K562 (cell line): ENCODE data around the gene MOB3C. TPM values are rescaled to one million over a fixed set of nuclear protein-coding genes. Genes with fewer than 3 reads are reported as not detected.
A peak's percentile ranks its signal among the peaks of the same experiment; 100 is the strongest.

Experiments used
- CBX2 ChIP-seq: fragments of 200-600 bp; sonication (generic); IDR thresholded peaks from one replicate; pipeline ENCODE4 v1.6.1; 2012; ENCODE audit warnings: mild to moderate bottlenecking, low read length, inconsistent platforms; ENCODE audit not compliant: insufficient read depth, poor library complexity, severe bottlenecking
- FOXA3 ChIP-seq, 2 experiments: fragments of 450-650 bp in 1 of 2; sonication (generic) in 1 of 2; formaldehyde crosslinking; IDR thresholded peaks in 1 of 2; conservative IDR thresholded peaks in 1 of 2; 2 replicates each; pipeline versions ENCODE4 v1.4.0 to v1.8.0; 2020 to 2022; ENCODE audit warnings: mild to moderate bottlenecking in 2 of 2, missing genetic modification reagents in 1 of 2
- HLTF ChIP-seq: fragments of 450-650 bp; IDR thresholded peaks from 2 replicates; pipeline ENCODE4 v1.6.1; 2016
- KLF16 ChIP-seq: IDR thresholded peaks from 2 replicates; pipeline ENCODE4 v1.6.1; 2016; ENCODE audit warnings: antibody characterized with exemption
- RBM34 ChIP-seq: fragments of 200-400 bp; formaldehyde crosslinking; IDR thresholded peaks from 2 replicates; pipeline ENCODE4 v1.6.1; 2018; ENCODE audit warnings: low read length, borderline replicate concordance; ENCODE audit not compliant: insufficient read depth
- SREBF1 ChIP-seq: fragments of 150-350 bp; IDR thresholded peaks from 2 replicates; pipeline ENCODE4 v1.6.1; 2014; ENCODE audit warnings: antibody characterized with exemption, low read depth, low read length, borderline replicate concordance
- TAF1 ChIP-seq: IDR thresholded peaks from 2 replicates; pipeline ENCODE4 v1.6.1; 2011; ENCODE audit warnings: mild to moderate bottlenecking, low read length, moderate library complexity; ENCODE audit not compliant: insufficient read depth, control insufficient read depth, severe bottlenecking; ENCODE audit errors: extremely low read depth
- TBP ChIP-seq: optimal IDR thresholded peaks from 2 replicates; pipeline ENCODE3; 2011; ENCODE audit warnings: low read depth, low read length, improper control_type of control experiment
- TRIM24 ChIP-seq, 2 experiments: fragments of 450-650 bp; IDR thresholded peaks; 2 replicates each; pipeline ENCODE4 v1.6.1; 2016
- ZBTB8A ChIP-seq: fragments of 450-650 bp; IDR thresholded peaks from 2 replicates; pipeline ENCODE4 v1.6.1; 2018; ENCODE audit warnings: mild to moderate bottlenecking, moderate library complexity; ENCODE audit not compliant: partially characterized antibody
- ZNF133 ChIP-seq: fragments of 250-450 bp; sonication (Bioruptor Pico); IDR thresholded peaks from 2 replicates; pipeline ENCODE4 v1.4.0; 2020; ENCODE audit warnings: mild to moderate bottlenecking
- ZNF584 ChIP-seq: fragments of 200-800 bp; sonication (Bioruptor generic); IDR thresholded peaks from 2 replicates; pipeline ENCODE4 v1.6.1; 2016; ENCODE audit warnings: low read depth, mild to moderate bottlenecking, missing genetic modification characterization, missing compliant biosample characterization
- ZNF696 ChIP-seq: fragments of 250-450 bp; sonication (Bioruptor Pico); conservative IDR thresholded peaks from 2 replicates; pipeline ENCODE4 v1.4.0; 2020; ENCODE audit warnings: mild to moderate bottlenecking, moderate library complexity
- ZNF785 ChIP-seq: fragments of 250-450 bp; sonication (Bioruptor Pico); IDR thresholded peaks from 2 replicates; pipeline ENCODE4 v1.4.0; 2020; ENCODE audit warnings: mild to moderate bottlenecking
- ZNF79 ChIP-seq: fragments of 250-450 bp; sonication (Bioruptor Pico); IDR thresholded peaks from 2 replicates; pipeline ENCODE4 v1.4.0; 2020; ENCODE audit warnings: low read depth, mild to moderate bottlenecking, moderate library complexity
- polyA plus RNA-seq, 8 experiments: library from polyadenylated mRNA; depleted of rRNA in 4 of 8; stranded (reverse) in 5 of 8; unstranded in 3 of 8; fragments of >200 nt; fragmentation: Nextera tagmentation in 2 of 8; fragmentation: Illumina TruSeq in 1 of 8; extraction: Ambion mirVana in 2 of 8; extraction: Trizol in 1 of 8; gene quantifications; 2 replicates each; pipeline versions ENCODE4 v1.2.1 to v1.2.3, GENCODE V29; 2011 to 2014; ENCODE audit warnings: inconsistent platforms in 1 of 8, missing spikeins in 1 of 8
- total RNA-seq, 7 experiments: library from RNA; depleted of rRNA in 6 of 7; stranded (reverse); fragments of >200 nt in 6 of 7; fragmentation: Illumina TruSeq in 2 of 7; extraction: Trizol in 2 of 7; gene quantifications; 2 replicates each; pipeline versions ENCODE4 v1.2.1 to v1.2.3, GENCODE V29; 2011 to 2021; ENCODE audit warnings: low replicate concordance in 1 of 7
- TF ChIP-seq, protein P1 (sequence below): conservative IDR thresholded peaks from 2 replicates; pipeline ENCODE4 v1.6.1; 2011; ENCODE audit warnings: low read depth, mild to moderate bottlenecking, low read length; ENCODE audit not compliant: control insufficient read depth
- TF ChIP-seq, protein P2 (sequence below): sonication (generic); formaldehyde crosslinking; IDR thresholded peaks from 2 replicates; pipeline ENCODE4 v1.4.0; 2020; ENCODE audit warnings: mild to moderate bottlenecking, missing genetic modification reagents
- TF ChIP-seq, protein P3 (sequence below): fragments of 450-650 bp; conservative IDR thresholded peaks from 2 replicates; pipeline ENCODE4 v1.6.1; 2016; ENCODE audit warnings: missing genetic modification characterization, low read depth, mild to moderate bottlenecking, missing compliant biosample characterization, moderate library complexity
- TF ChIP-seq, protein P4 (sequence below), 2 experiments: fragments of 450-650 bp in 1 of 2; IDR thresholded peaks; 2 replicates each; pipeline ENCODE4 v1.6.1; 2011 to 2017; ENCODE audit warnings: low read depth in 2 of 2, antibody characterized with exemption in 1 of 2, borderline replicate concordance in 1 of 2, low read length in 1 of 2, mild to moderate bottlenecking in 1 of 2, mixed read lengths in 1 of 2; ENCODE audit not compliant: control insufficient read depth in 1 of 2

MOB3C gene
- total and polyA plus RNA-seq, 9 of the 15 experiments (the other 6 are each of a cell fraction or from before 2014, with no cell fraction given) = 1.0 to 7.5 (median 3.7) TPM

- TF ChIP-seq TAF1 = peak; percentile 66
- TF ChIP-seq, protein P1, sequence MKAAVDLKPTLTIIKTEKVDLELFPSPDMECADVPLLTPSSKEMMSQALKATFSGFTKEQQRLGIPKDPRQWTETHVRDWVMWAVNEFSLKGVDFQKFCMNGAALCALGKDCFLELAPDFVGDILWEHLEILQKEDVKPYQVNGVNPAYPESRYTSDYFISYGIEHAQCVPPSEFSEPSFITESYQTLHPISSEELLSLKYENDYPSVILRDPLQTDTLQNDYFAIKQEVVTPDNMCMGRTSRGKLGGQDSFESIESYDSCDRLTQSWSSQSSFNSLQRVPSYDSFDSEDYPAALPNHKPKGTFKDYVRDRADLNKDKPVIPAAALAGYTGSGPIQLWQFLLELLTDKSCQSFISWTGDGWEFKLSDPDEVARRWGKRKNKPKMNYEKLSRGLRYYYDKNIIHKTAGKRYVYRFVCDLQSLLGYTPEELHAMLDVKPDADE = no peak
- TF ChIP-seq SREBF1 = no peak
- no peak for TF ChIP-seq CBX2
- no peak for TF ChIP-seq ZNF584 (CRISPR knock-in tag)
- no peak for TF ChIP-seq KLF16
- TF ChIP-seq ZNF133 = 0 out of 2 replicates have a peak, but pooled peaks have one; percentile 40
- TF ChIP-seq, protein P2, sequence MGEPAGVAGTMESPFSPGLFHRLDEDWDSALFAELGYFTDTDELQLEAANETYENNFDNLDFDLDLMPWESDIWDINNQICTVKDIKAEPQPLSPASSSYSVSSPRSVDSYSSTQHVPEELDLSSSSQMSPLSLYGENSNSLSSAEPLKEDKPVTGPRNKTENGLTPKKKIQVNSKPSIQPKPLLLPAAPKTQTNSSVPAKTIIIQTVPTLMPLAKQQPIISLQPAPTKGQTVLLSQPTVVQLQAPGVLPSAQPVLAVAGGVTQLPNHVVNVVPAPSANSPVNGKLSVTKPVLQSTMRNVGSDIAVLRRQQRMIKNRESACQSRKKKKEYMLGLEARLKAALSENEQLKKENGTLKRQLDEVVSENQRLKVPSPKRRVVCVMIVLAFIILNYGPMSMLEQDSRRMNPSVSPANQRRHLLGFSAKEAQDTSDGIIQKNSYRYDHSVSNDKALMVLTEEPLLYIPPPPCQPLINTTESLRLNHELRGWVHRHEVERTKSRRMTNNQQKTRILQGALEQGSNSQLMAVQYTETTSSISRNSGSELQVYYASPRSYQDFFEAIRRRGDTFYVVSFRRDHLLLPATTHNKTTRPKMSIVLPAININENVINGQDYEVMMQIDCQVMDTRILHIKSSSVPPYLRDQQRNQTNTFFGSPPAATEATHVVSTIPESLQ (CRISPR knock-in tag) = no peak
- no peak for TF ChIP-seq FOXA3 (CRISPR knock-in tag; conservative IDR thresholded peaks at IDR 0.05 in 1 of 2, IDR thresholded peaks at IDR 0.05 in 1 of 2)
- peak; percentile 64 for TF ChIP-seq TBP
- TF ChIP-seq RBM34 = no peak
- TF ChIP-seq TRIM24 (IDR thresholded peaks at IDR 0.05) = no peak
- no peak for TF ChIP-seq HLTF
- TF ChIP-seq, protein P3, sequence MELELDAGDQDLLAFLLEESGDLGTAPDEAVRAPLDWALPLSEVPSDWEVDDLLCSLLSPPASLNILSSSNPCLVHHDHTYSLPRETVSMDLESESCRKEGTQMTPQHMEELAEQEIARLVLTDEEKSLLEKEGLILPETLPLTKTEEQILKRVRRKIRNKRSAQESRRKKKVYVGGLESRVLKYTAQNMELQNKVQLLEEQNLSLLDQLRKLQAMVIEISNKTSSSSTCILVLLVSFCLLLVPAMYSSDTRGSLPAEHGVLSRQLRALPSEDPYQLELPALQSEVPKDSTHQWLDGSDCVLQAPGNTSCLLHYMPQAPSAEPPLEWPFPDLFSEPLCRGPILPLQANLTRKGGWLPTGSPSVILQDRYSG = no peak
- TF ChIP-seq ZNF785 (CRISPR knock-in tag) = no peak
- no peak for TF ChIP-seq ZBTB8A
- TF ChIP-seq ZNF79 (CRISPR knock-in tag) = no peak
- TF ChIP-seq ZNF696 = no peak
- TF ChIP-seq, protein P4, sequence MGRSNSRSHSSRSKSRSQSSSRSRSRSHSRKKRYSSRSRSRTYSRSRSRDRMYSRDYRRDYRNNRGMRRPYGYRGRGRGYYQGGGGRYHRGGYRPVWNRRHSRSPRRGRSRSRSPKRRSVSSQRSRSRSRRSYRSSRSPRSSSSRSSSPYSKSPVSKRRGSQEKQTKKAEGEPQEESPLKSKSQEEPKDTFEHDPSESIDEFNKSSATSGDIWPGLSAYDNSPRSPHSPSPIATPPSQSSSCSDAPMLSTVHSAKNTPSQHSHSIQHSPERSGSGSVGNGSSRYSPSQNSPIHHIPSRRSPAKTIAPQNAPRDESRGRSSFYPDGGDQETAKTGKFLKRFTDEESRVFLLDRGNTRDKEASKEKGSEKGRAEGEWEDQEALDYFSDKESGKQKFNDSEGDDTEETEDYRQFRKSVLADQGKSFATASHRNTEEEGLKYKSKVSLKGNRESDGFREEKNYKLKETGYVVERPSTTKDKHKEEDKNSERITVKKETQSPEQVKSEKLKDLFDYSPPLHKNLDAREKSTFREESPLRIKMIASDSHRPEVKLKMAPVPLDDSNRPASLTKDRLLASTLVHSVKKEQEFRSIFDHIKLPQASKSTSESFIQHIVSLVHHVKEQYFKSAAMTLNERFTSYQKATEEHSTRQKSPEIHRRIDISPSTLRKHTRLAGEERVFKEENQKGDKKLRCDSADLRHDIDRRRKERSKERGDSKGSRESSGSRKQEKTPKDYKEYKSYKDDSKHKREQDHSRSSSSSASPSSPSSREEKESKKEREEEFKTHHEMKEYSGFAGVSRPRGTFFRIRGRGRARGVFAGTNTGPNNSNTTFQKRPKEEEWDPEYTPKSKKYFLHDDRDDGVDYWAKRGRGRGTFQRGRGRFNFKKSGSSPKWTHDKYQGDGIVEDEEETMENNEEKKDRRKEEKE (IDR thresholded peaks at IDR 0.05; ENCODE audit: borderline replicate concordance in 1 of 2, control insufficient read depth in 1 of 2, low read depth in 2 of 2, low read length in 1 of 2) = no peak
Observed at GRCh38 chr1:46603858-46604549, 12.6 kb downstream of the MOB3C start, which contains the start of gene MKNK1 (continued).
